H9 (cell line): ENCODE results near the gene GRIK3. TPM values are rescaled to one million over a fixed set of nuclear protein-coding genes. Genes with fewer than 3 reads are reported as not detected.

Experiments used
- DNase-seq: peaks from one replicate; pipeline ENCODE4 v3.0.0-alpha.2; 2017
- H2AFZ ChIP-seq: one replicate; pipeline ENCODE4 v1.6.1; 2013; ENCODE audit warnings: mild to moderate bottlenecking, low read length, control low read depth, moderate library complexity
- H2AK5ac ChIP-seq: 2 replicates; pipeline ENCODE4 v1.6.1; 2013; ENCODE audit warnings: low read length, control low read depth, mixed read lengths; ENCODE audit not compliant: insufficient read length
- H2BK120ac ChIP-seq: one replicate; pipeline ENCODE4 v1.6.1; 2013; ENCODE audit warnings: low read depth, mild to moderate bottlenecking, low read length, control low read depth, inconsistent platforms; ENCODE audit not compliant: poor library complexity, severe bottlenecking
- H2BK12ac ChIP-seq: 2 replicates; pipeline ENCODE4 v1.6.1; 2013; ENCODE audit warnings: low read length, control low read depth, mixed read lengths, low read depth; ENCODE audit not compliant: insufficient read length
- H2BK15ac ChIP-seq: 2 replicates; pipeline ENCODE4 v1.6.1; 2013; ENCODE audit warnings: low read depth, low read length, control low read depth
- H2BK20ac ChIP-seq: one replicate; pipeline ENCODE4 v1.6.1; 2013; ENCODE audit warnings: low read depth, mild to moderate bottlenecking, low read length, control low read depth, inconsistent platforms; ENCODE audit not compliant: poor library complexity, severe bottlenecking
- H2BK5ac ChIP-seq: 2 replicates; pipeline ENCODE4 v1.6.1; 2013; ENCODE audit warnings: low read length, control low read depth, mixed read lengths; ENCODE audit not compliant: insufficient read length
- H3K14ac ChIP-seq: 2 replicates; pipeline ENCODE4 v1.6.1; 2013; ENCODE audit warnings: low read length, control low read depth; ENCODE audit not compliant: insufficient read depth
- H3K18ac ChIP-seq: 2 replicates; pipeline ENCODE4 v1.6.1; 2013; ENCODE audit warnings: low read depth, mild to moderate bottlenecking, mixed read lengths, low read length, control low read depth; ENCODE audit not compliant: insufficient read length
- H3K23ac ChIP-seq: 2 replicates; pipeline ENCODE4 v1.6.1; 2013; ENCODE audit warnings: low read length, control low read depth, mixed read lengths, low read depth; ENCODE audit not compliant: insufficient read length
- H3K23me2 ChIP-seq: 2 replicates; pipeline ENCODE4 v1.6.1; 2013; ENCODE audit warnings: low read depth, mild to moderate bottlenecking, mixed read lengths, low read length, control low read depth; ENCODE audit not compliant: insufficient read length, poor library complexity, severe bottlenecking
- H3K27ac ChIP-seq: 2 replicates; pipeline ENCODE4 v1.5.1; 2013; ENCODE audit warnings: low read length, control low read depth, mixed read lengths, low read depth; ENCODE audit not compliant: insufficient read length
- H3K27me3 ChIP-seq: 2 replicates; pipeline ENCODE4 v1.6.1; 2013; ENCODE audit warnings: low read length, control low read depth, inconsistent platforms; ENCODE audit not compliant: insufficient read depth
- H3K4ac ChIP-seq: 2 replicates; pipeline ENCODE4 v1.6.1; 2013; ENCODE audit warnings: low read depth, mild to moderate bottlenecking, control low read depth, inconsistent platforms, low read length, moderate library complexity
- H3K4me1 ChIP-seq: 2 replicates; pipeline ENCODE4 v1.6.1; 2013; ENCODE audit warnings: low read length, control low read depth, inconsistent platforms; ENCODE audit not compliant: insufficient read depth
- H3K4me2 ChIP-seq: 2 replicates; pipeline ENCODE4 v1.6.1; 2013; ENCODE audit warnings: low read length, control low read depth, mixed read lengths; ENCODE audit not compliant: insufficient read length, insufficient read depth
- H3K56ac ChIP-seq: 2 replicates; pipeline ENCODE4 v1.6.1; 2013; ENCODE audit warnings: low read depth, mild to moderate bottlenecking, mixed read lengths, low read length, control low read depth; ENCODE audit not compliant: insufficient read length
- H3K79me1 ChIP-seq: 2 replicates; pipeline ENCODE4 v1.6.1; 2013; ENCODE audit warnings: low read depth, mild to moderate bottlenecking, moderate library complexity, low read length, control low read depth, inconsistent platforms; ENCODE audit not compliant: insufficient read depth, poor library complexity, severe bottlenecking
- H3K79me2 ChIP-seq: 2 replicates; pipeline ENCODE4 v1.6.1; 2013; ENCODE audit warnings: low read length, control low read depth, inconsistent platforms; ENCODE audit not compliant: insufficient read depth
- H3K9ac ChIP-seq: 2 replicates; pipeline ENCODE4 v1.6.1; 2013; ENCODE audit warnings: low read length, control low read depth, mixed read lengths; ENCODE audit not compliant: insufficient read length; ENCODE audit errors: extremely low read depth
- H3K9me3 ChIP-seq: one replicate; pipeline ENCODE4 v1.6.1; 2013; ENCODE audit warnings: low read depth, low read length, inconsistent platforms; ENCODE audit not compliant: control insufficient read depth
- H3T11ph ChIP-seq: one replicate; pipeline ENCODE4 v1.6.1; 2013; ENCODE audit warnings: mild to moderate bottlenecking, low read length, control low read depth, inconsistent platforms
- H4K20me1 ChIP-seq: one replicate; pipeline ENCODE4 v1.6.1; 2013; ENCODE audit not compliant: control insufficient read depth, insufficient read length, insufficient read depth
- H4K5ac ChIP-seq: 2 replicates; pipeline ENCODE4 v1.6.1; 2013; ENCODE audit warnings: low read depth, mild to moderate bottlenecking, mixed read lengths, low read length, control low read depth; ENCODE audit not compliant: insufficient read length
- H4K8ac ChIP-seq: replicated peaks from 2 replicates; pipeline ENCODE4 v1.6.1; 2013; ENCODE audit warnings: low read length, control low read depth, mixed read lengths, low read depth; ENCODE audit not compliant: insufficient read length
- H4K91ac ChIP-seq: 2 replicates; pipeline ENCODE4 v1.6.1; 2013; ENCODE audit warnings: low read depth, mild to moderate bottlenecking, moderate library complexity, mixed read lengths, low read length, control low read depth; ENCODE audit not compliant: insufficient read length
- H3K27ac Mint-ChIP-seq, 3 experiments: 2 replicates in 2 of 3; 3 replicates in 1 of 3; pipeline ENCODE4 v1.8.0; 2020 to 2021; ENCODE audit warnings: mixed read lengths in 3 of 3, mild to moderate bottlenecking in 1 of 3, moderate library complexity in 1 of 3
- H3K27me3 Mint-ChIP-seq: 2 replicates; pipeline ENCODE4 v1.8.0; 2021; ENCODE audit warnings: low read depth, mild to moderate bottlenecking, moderate library complexity, mixed read lengths
- H3K36me3 Mint-ChIP-seq, 3 experiments: 2 replicates in 2 of 3; 3 replicates in 1 of 3; pipeline ENCODE4 v1.8.0; 2020 to 2021; ENCODE audit warnings: low read depth in 3 of 3, mixed read lengths in 3 of 3; ENCODE audit not compliant: insufficient read depth in 1 of 3
- H3K4me1 Mint-ChIP-seq, 2 experiments: 2 replicates each; pipeline ENCODE4 v1.8.0; 2020; ENCODE audit warnings: mixed read lengths in 2 of 2
- H3K4me3 Mint-ChIP-seq, 2 experiments: 2 replicates in 1 of 2; 3 replicates in 1 of 2; pipeline ENCODE4 v1.8.0; 2020 to 2021; ENCODE audit warnings: mild to moderate bottlenecking in 2 of 2, mixed read lengths in 2 of 2, moderate library complexity in 1 of 2
- H3K9me3 Mint-ChIP-seq, 2 experiments: 2 replicates in 1 of 2; 3 replicates in 1 of 2; pipeline ENCODE4 v1.8.0; 2020; ENCODE audit warnings: mild to moderate bottlenecking in 2 of 2, mixed read lengths in 2 of 2, moderate library complexity in 1 of 2
- CTCF ChIP-seq: fragments of 200-600 bp; sonication (generic); conservative IDR thresholded peaks from 3 replicates; pipeline ENCODE4 v1.8.0; 2021; ENCODE audit warnings: antibody characterized with exemption, mild to moderate bottlenecking
- WGBS: extraction: QIAGEN DNeasy Blood & Tissue Kit; methylation state at CpG from one replicate; pipeline ENCODE4 v1.1.7; 2013; ENCODE audit warnings: missing lambda C conversion rate, low lambda C conversion rate, mixed read lengths; ENCODE audit not compliant: insufficient read length; ENCODE audit errors: extremely low coverage; 5-methylcytosine and 5-hydroxymethylcytosine counted together
- total RNA-seq: library from RNA; stranded (reverse); gene quantifications from 2 replicates; pipeline ENCODE4 v1.2.1, GENCODE V29; 2021

The GRIK3 gene
- total RNA-seq, 1 experiment from 2014 or later = 1.7 TPM

DNA sequence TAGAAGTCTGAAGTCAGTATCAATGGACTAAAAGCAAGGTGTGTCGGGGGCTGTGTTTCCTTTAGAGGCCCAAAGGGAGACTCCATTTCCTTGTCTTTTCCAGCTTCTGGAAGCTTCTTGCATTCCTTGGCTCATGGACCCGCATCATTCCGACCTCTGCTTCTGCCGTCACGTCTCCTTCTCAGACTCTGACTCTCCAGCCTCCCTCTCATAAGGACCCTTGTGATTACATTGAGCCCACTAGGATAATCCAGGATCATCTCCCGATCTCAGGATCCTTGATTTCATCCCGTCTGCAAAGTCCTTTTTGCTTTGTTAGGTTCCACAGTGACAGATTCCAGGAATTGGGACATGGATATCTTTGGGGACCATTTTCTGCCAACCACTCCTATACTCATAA, 285.8 kb downstream of the GRIK3 start:
- no peaks in the 10 kb centered on the region for H3K79me1 ChIP-seq
- no peak overlapping the region for H3K9ac ChIP-seq
- no peak overlapping the region for H3T11ph ChIP-seq
- no peaks in the 10 kb centered on the region for H4K20me1 ChIP-seq
- no peak overlapping the region for H2BK20ac ChIP-seq
- no peaks in the 10 kb centered on the region for H3K23me2 ChIP-seq
- no peak overlapping the region for H3K4ac ChIP-seq
- Mint-ChIP-seq H3K27me3 (peaks cover 3% of the 10 kb centered on the region; the same call in 1 of the 2 replicates), H3K4me1 (peaks cover 4 to 11% of the 10 kb centered on the region in 2 experiments; a peak in 3 of 4 replicates), H3K27ac (no peak overlapping the region), H3K36me3 (no peaks in the 10 kb centered on the region; a peak in 1 of 7 replicates), H3K4me3 (no peak overlapping the region), H3K9me3 (no peaks in the 10 kb centered on the region)
- no peak overlapping the region for H4K91ac ChIP-seq
- no peak overlapping the region for H2BK12ac ChIP-seq
- no peak overlapping the region for H4K8ac ChIP-seq
- no peak for TF ChIP-seq CTCF
- H3K27me3 ChIP-seq = no peaks in the 10 kb centered on the region
- no peak overlapping the region for H2BK15ac ChIP-seq
- no peak overlapping the region for H3K18ac ChIP-seq
- no peak overlapping the region for H3K23ac ChIP-seq
- H3K4me1 ChIP-seq = no peaks in the 10 kb centered on the region; the same call in 1 of the 2 replicates
- H2AFZ ChIP-seq = no peak overlapping the region
- no peak overlapping the region for H2AK5ac ChIP-seq
- WGBS = no CpG with 5 or more reads among the region's 7 CpGs
- no peak overlapping the region for H3K56ac ChIP-seq
- H3K9me3 ChIP-seq = no peaks in the 10 kb centered on the region
- H3K27ac ChIP-seq = no peak overlapping the region
- no peak overlapping the region for H2BK120ac ChIP-seq
- no peak overlapping the region for H2BK5ac ChIP-seq
- no peak overlapping the region for H3K4me2 ChIP-seq
- H3K79me2 ChIP-seq = no peaks in the 10 kb centered on the region
- H3K14ac ChIP-seq = no peak overlapping the region
- no peak overlapping the region for H4K5ac ChIP-seq
- no peak for DNase-seq
